GM23338 (cell line): ENCODE results near the gene CENPH.

Experiments
- CTCF ChIP-seq, 2 experiments: fragments of 200-600 bp in 1 of 2; sonication (generic) in 1 of 2; conservative IDR thresholded peaks; 2 replicates each; pipeline versions ENCODE4 v1.5.1 to v1.6.1; 2016 to 2017; ENCODE audit warnings: antibody characterized with exemption in 2 of 2, low read depth in 2 of 2, mild to moderate bottlenecking in 2 of 2, moderate library complexity in 1 of 2
- EZH2 ChIP-seq: fragments of 200-600 bp; sonication (generic); IDR thresholded peaks from one replicate; pipeline ENCODE4 v1.8.0; 2017; ENCODE audit warnings: antibody characterized with exemption, mild to moderate bottlenecking, low read depth; ENCODE audit not compliant: unreplicated experiment
- EZH2phosphoT487 ChIP-seq: fragments of 200-600 bp; sonication (generic); IDR thresholded peaks from one replicate; pipeline ENCODE4 v1.8.1; 2018; ENCODE audit warnings: antibody characterized with exemption; ENCODE audit not compliant: unreplicated experiment
- JUNB ChIP-seq: IDR thresholded peaks from one replicate; pipeline ENCODE4 v1.6.1; 2016; ENCODE audit warnings: antibody characterized with exemption; ENCODE audit not compliant: unreplicated experiment
- NANOG ChIP-seq: IDR thresholded peaks from 2 replicates; pipeline ENCODE4 v1.6.1; 2016; ENCODE audit warnings: antibody characterized with exemption, borderline replicate concordance
- POLR2AphosphoS5 ChIP-seq: IDR thresholded peaks from 2 replicates; pipeline ENCODE4 v1.6.1; 2016; ENCODE audit warnings: antibody characterized with exemption, low read depth
- ZNF462 ChIP-seq: fragments of 250-450 bp; sonication (Bioruptor Pico); IDR thresholded peaks from 2 replicates; pipeline ENCODE4 v1.5.0; 2020; ENCODE audit warnings: mild to moderate bottlenecking, moderate library complexity
- TF ChIP-seq, protein P1 (sequence below): IDR thresholded peaks from one replicate; pipeline ENCODE4 v1.6.1; 2018; ENCODE audit warnings: antibody characterized with exemption; ENCODE audit not compliant: unreplicated experiment

- TF ChIP-seq ZNF462 (CRISPR knock-in tag) (no peak), CTCF (conservative IDR thresholded peaks at IDR 0.05; ENCODE audit: low read depth in 2 of 2) (no peak), POLR2AphosphoS5 (no peak), EZH2 (no peak), EZH2phosphoT487 (no peak), JUNB (no peak), NANOG (no peak)
- TF ChIP-seq, protein P1, sequence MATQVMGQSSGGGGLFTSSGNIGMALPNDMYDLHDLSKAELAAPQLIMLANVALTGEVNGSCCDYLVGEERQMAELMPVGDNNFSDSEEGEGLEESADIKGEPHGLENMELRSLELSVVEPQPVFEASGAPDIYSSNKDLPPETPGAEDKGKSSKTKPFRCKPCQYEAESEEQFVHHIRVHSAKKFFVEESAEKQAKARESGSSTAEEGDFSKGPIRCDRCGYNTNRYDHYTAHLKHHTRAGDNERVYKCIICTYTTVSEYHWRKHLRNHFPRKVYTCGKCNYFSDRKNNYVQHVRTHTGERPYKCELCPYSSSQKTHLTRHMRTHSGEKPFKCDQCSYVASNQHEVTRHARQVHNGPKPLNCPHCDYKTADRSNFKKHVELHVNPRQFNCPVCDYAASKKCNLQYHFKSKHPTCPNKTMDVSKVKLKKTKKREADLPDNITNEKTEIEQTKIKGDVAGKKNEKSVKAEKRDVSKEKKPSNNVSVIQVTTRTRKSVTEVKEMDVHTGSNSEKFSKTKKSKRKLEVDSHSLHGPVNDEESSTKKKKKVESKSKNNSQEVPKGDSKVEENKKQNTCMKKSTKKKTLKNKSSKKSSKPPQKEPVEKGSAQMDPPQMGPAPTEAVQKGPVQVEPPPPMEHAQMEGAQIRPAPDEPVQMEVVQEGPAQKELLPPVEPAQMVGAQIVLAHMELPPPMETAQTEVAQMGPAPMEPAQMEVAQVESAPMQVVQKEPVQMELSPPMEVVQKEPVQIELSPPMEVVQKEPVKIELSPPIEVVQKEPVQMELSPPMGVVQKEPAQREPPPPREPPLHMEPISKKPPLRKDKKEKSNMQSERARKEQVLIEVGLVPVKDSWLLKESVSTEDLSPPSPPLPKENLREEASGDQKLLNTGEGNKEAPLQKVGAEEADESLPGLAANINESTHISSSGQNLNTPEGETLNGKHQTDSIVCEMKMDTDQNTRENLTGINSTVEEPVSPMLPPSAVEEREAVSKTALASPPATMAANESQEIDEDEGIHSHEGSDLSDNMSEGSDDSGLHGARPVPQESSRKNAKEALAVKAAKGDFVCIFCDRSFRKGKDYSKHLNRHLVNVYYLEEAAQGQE = no peak
Measured at GRCh38 chr5:69231281-69231680, 41.9 kb downstream of the CENPH start.
